ENCODE results near the gene SPINK5.

DNA sequence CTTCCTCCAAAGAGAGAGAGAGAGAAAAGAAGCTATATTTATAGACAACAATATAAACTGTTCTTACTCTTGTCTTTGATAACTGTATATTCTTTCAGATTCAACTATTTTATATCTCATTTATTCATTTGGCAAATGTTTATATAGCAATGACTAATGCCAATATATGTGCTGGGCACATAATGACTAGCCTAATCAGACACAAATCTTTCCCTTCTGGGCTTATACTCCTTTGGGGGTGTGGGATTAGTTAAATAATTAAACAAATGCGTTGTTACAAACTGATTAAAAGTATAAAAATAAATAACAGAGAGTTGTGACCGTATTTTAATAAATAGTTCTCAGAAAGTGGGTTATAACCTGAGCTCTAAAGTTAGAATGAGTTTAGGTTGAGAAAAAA, 108.6 kb downstream of the SPINK5 start:
- TF ChIP-seq CTCF (IDR thresholded peaks at IDR 0.05; ENCODE audit: borderline replicate concordance, extremely low read depth, low read length, poor library complexity, severe bottlenecking), result no peak
- TF ChIP-seq EZH2 (IDR thresholded peaks at IDR 0.05; ENCODE audit: borderline replicate concordance, low read depth, low read length, severe bottlenecking), result no peak

All from DND-41 (cell line).